SHP77 treated with DMSO at 0.1 percent for 48 hours (cell line): ENCODE measurements around the gene SLC7A1.

Experiments
- DNase-seq: peaks from one replicate; lab custom pipeline; 2025; lab: John Stamatoyannopoulos, UW

Gene SLC7A1

DNA sequence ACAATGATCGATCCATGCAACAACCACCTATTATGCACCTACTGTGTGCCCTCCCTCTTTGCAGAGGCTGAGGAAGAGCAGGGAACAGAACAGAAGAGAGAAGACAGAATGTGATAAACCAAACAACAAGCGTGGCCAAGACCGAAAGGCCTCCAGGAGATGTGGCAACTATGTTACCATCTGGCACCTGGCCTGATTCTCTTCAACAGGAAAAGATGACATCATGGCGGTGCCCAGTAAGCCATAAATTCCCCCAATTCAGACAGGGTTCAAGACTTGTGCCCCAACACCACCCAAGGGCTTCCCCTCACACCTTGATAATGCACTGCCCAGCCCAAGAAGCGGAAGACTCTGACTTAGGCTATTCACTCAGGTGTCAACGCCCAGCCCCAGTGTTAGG, 44.3 kb downstream of the SLC7A1 start:
- no peak for DNase-seq

DNA sequence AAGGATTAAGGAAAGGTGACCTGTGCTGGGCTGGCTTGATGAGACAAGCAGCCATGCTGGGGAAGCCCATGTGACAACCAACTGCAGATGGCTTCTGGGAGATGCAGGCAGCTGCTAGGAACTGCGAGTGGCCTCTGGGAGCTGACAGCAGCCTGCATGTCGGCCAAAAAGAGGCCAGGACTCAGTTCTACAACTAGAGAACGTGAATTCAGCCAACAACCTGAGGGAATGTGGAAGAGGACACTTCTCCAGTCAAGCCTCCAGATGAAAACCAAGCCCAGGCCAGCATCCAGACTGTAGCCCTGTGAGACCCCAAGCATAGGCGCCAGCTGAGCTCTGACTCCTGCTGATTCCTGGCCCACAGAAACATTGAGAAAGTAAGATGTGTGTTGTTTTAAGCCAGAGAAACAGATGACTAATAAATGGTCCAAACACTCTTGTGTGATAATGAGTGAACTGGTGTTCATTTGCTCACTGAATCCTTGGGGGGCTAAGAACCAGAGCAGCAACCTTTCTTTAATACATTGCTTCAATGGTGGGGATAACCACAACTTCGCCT, 45.0 kb downstream of the SLC7A1 start:
- no peak for DNase-seq

DNA sequence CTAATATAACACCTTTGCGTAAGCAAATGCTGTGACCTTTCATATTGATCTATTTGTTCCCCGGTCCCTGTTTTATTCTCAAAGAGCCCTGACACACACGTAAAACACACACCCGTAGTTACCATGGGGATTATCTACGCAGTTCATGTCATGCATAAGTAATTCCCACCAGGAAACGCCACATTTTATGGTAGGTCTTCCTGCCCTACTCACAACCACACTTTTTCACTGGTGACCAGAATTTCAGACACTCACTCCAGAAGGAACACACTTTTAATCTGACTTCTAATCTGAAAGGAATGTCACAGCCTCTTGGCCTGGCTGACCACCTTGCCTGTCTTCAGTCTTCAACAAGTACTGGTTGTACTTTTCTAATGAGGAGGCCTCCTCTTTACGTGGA, 46.8 kb downstream of the SLC7A1 start:
- DNase-seq: no peak

DNA sequence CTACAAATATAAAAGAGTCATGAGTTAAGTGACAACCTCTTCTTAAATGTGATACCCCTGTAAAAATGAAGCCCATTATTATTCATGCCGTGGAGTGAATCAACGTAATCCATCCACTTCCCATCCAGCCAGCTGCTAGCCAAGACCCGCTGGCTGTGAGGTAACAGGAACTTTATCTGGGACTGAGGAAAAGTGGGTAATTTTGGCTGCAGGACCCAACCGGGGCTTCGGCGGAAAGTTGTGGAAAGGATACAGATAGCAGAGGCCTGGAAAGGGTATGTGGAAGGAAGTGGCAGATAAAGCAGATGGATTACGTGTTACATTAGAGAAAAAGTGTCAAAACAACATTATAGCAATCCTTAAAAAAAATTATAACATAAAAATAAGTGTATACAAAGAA, 48.3 kb downstream of the SLC7A1 start:
- DNase-seq: no peak

- DNase-seq: no peak
These were observed 48.8 kb downstream of the SLC7A1 start for GRCh38 chr13:29546662-29547061.

DNA sequence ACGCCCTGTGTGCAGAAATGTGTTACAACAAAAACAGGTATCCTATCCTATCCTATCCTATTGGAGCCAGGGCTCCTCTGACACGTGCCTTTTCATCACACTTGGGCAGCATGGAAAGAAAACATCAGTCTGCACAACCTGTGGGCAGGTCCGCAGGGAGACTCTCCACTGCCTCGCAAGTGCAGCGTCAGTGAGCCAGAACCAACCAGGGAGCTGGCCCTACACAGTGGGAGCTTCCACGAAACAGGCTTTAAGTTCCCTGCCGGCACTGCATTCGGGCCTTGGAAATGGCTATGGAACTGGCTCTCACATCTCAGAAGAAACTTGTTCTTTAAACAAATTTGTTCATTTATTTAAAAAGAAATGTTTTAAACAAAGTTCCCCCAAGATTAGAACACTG, 49.5 kb downstream of the SLC7A1 start:
- DNase-seq: no peak

- DNase-seq: no peak
These were observed 52.0 kb downstream of the SLC7A1 start for GRCh38 chr13:29543230-29544215.

DNA sequence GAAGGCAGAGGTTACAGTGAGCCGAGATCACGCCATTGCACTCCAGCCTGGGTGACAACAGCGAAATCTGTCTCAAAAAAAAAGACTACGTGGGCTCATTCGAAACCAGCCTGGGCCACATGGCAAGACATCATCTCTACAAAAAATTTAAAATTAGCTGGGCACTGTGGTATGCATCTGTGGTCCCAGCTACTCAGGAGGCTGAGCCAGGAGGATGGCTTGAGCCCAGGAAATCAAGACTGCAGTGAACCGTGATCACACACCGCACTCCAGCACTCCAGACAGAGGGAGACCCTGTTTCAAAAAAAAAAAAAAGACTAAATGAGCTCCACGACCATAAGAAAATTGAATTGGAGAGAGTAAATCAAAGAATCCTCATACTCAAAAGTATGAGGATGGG, 53.1 kb downstream of the SLC7A1 start:
- no peak for DNase-seq

DNA sequence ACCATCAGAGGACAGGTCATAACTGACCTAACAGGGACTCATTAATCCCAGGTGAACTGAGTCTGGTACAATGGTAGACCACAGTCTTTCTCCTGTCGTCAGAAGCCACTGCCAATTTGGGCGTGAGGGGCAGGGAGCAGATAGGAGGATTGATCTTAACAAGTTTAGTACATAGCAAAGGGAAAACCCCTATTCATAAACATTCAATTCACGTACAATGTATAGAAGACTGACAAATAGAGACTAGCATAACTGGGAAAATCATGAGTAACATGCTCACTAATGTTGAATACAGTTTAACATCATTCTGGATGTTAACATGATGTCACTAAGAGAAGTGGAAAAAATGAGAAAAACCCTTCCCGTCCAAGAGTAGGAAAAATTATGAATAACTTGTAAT, 54.1 kb downstream of the SLC7A1 start:
- no peak for DNase-seq

- no peak for DNase-seq
These were observed 54.7 kb downstream of the SLC7A1 start for GRCh38 chr13:29540799-29541198.

- DNase-seq: no peak
These were observed 55.2 kb downstream of the SLC7A1 start for GRCh38 chr13:29540334-29540733.

DNA sequence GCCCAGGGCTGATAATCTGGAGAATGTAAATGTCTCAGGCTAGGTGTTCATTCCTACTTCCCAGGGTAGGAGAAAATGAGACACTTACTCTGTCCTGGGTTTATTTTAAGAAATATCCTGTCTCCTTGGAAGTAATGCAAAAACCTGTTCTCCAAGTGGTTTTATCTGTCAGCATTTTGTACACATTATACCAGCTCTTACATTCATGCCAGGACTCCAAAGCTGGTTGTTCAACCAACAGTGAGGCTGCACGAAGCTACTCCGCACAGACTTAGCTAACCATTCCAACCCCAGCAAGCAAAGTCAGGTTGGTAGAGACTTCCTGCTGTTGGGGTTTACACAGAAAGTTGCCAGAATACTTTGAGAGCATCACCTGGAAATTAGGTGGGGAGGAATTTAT, 55.6 kb downstream of the SLC7A1 start:
- DNase-seq: no peak

DNA sequence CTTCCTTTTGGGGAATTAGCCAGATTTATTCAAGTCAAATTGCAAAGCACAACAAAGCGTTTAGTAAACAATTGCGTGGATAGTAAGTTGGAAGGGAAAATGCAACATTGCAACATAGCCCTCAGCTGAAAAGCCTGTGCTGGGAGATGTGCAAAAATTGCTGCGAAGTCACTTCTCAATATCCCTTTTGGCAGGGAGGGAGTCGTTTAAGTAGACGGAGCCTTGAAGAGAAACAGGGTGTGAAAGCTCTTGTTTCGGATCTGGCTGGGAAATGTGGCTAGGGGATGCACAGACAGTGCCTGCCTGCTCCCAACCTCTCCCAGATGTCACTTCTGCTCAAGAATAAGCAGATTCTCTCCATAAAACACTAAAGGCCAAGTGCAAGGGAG, 56.8 kb downstream of the SLC7A1 start:
- no peak for DNase-seq

- DNase-seq: no peak
These were observed 57.5 kb downstream of the SLC7A1 start for GRCh38 chr13:29537736-29538651.

DNA sequence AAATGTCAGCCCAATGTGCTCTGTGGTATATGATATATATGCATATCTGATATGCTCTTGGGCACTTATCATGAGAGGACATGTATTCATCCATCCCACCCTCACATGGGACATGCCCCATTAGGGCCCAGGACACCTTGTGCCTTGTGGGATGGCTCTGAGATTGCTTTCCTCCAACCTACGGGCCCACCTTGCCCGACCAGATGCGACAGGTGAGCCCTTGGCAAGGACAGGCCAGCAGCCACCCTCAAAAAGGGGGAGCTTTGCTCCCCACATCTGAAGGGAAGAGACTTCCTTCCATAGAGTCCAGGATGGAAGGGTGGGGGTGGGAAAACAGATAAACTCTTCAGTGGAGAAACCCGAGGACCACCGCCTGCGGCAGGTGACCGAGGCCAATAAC, 58.6 kb downstream of the SLC7A1 start:
- no peak for DNase-seq

- DNase-seq: no peak
These were observed 59.5 kb downstream of the SLC7A1 start for GRCh38 chr13:29535663-29536655.

GRCh38 chr13:29534083-29534482, 61.4 kb downstream of the SLC7A1 start:
- DNase-seq: no peak

- DNase-seq: no peak
These were observed 62.7 kb downstream of the SLC7A1 start for GRCh38 chr13:29532821-29533220.

GRCh38 chr13:29532116-29532515, 63.4 kb downstream of the SLC7A1 start:
- no peak for DNase-seq

DNA sequence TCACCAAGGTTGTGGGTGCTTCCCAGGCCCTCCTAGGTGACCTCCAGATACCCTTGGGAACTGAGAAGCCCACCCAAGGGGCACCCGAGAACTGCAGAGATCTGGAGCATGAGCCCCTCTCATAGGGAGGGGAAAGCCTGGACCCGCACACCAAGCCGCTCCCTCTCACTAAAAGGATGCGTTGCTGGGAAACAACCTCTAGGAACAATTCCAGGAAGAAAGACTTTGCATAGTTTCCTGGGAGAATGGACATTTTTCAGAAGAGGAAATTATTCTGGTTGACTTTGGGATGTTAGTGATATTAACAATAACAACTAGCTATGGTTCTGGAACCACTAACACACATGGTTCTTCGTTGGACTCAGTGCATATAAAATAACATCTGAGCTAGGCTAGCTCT, 64.6 kb downstream of the SLC7A1 start:
- DNase-seq: no peak

- no peak for DNase-seq
These were observed 65.7 kb downstream of the SLC7A1 start for GRCh38 chr13:29529754-29530153.
